WTC11 (cell line): ENCODE measurements around the gene LYPD6B. TPM values are rescaled to one million over a fixed set of nuclear protein-coding genes. Genes with fewer than 3 reads are reported as not detected.

Experiments
- ATAC-seq: fragments of 200-7000 bp; cut with Tn5 transposase; 2 replicates; pipeline ENCODE4 v1.10.0; 2021; ENCODE audit warnings: mild to moderate bottlenecking, moderate library complexity
- CTCF ChIA-PET: fragments of 300-600 bp; sonication (Branson Sonifier 250); formaldehyde crosslinking; loops from one replicate; lab custom pipeline; 2021; ENCODE audit warnings: antibody characterized with exemption; lab: Charles Lee
- POLR2A ChIA-PET: fragments of 350-600 bp; sonication (Branson Sonifier 250); formaldehyde crosslinking; loops from one replicate; lab custom pipeline; 2021; ENCODE audit warnings: antibody characterized with exemption; lab: Charles Lee
- DNase-seq: peaks from one replicate; pipeline ENCODE4 v3.0.0; 2021; ENCODE audit warnings: low spot score
- H3K27ac Mint-ChIP-seq: 2 replicates; pipeline ENCODE4 v1.8.0; 2021; ENCODE audit warnings: mixed read lengths
- H3K27me3 Mint-ChIP-seq: 2 replicates; pipeline ENCODE4 v1.8.0; 2021; ENCODE audit warnings: low read depth, mild to moderate bottlenecking, moderate library complexity, mixed read lengths
- H3K36me3 Mint-ChIP-seq: 2 replicates; pipeline ENCODE4 v1.8.0; 2021; ENCODE audit warnings: mixed read lengths
- H3K4me1 Mint-ChIP-seq: 2 replicates; pipeline ENCODE4 v1.8.0; 2022; ENCODE audit warnings: mixed read lengths
- H3K4me3 Mint-ChIP-seq: 2 replicates; pipeline ENCODE4 v1.8.0; 2021; ENCODE audit warnings: mild to moderate bottlenecking, moderate library complexity, mixed read lengths
- H3K9me3 Mint-ChIP-seq: 2 replicates; pipeline ENCODE4 v1.8.0; 2021; ENCODE audit warnings: mixed read lengths
- ARID4B ChIP-seq: sonication (generic); formaldehyde crosslinking; IDR thresholded peaks from 2 replicates; pipeline ENCODE4 v1.8.0; 2023; ENCODE audit warnings: missing genetic modification reagents, mild to moderate bottlenecking, borderline replicate concordance
- ATF2 ChIP-seq: sonication (generic); formaldehyde crosslinking; IDR thresholded peaks from 2 replicates; pipeline ENCODE4 v1.8.1; 2022; ENCODE audit warnings: low read depth, missing genetic modification reagents, borderline replicate concordance
- CTCF ChIP-seq: fragments of 200-600 bp; IDR thresholded peaks from 2 replicates; pipeline ENCODE4 v1.8.0; 2022; ENCODE audit warnings: antibody characterized with exemption
- FOXJ3 ChIP-seq: sonication (generic); formaldehyde crosslinking; IDR thresholded peaks from 2 replicates; pipeline ENCODE4 v1.9.0; 2021; ENCODE audit warnings: missing genetic modification reagents, mild to moderate bottlenecking, borderline replicate concordance
- IRF2 ChIP-seq: sonication (generic); formaldehyde crosslinking; IDR thresholded peaks from 2 replicates; pipeline ENCODE4 v1.8.0; 2022; ENCODE audit warnings: low read depth, missing genetic modification reagents, borderline replicate concordance
- ZMAT4 ChIP-seq: fragments of 250-450 bp; sonication (Bioruptor Pico); IDR thresholded peaks from 2 replicates; pipeline ENCODE4 v1.9.0; 2021; ENCODE audit warnings: mild to moderate bottlenecking
- ZNF232 ChIP-seq: sonication (generic); formaldehyde crosslinking; IDR thresholded peaks from 2 replicates; pipeline ENCODE4 v1.8.0; 2022; ENCODE audit warnings: mild to moderate bottlenecking, missing genetic modification reagents
- total RNA-seq: library from RNA; stranded (reverse); gene quantifications from 3 replicates; pipeline ENCODE4 v1.2.3, GENCODE V29; 2021
- TF ChIP-seq, protein P1 (sequence below): sonication (generic); formaldehyde crosslinking; IDR thresholded peaks from 2 replicates; pipeline ENCODE4 v1.8.0; 2022; ENCODE audit warnings: mild to moderate bottlenecking, missing genetic modification reagents
- TF ChIP-seq, protein P2 (sequence below): sonication (generic); formaldehyde crosslinking; IDR thresholded peaks from 2 replicates; pipeline ENCODE4 v1.8.1; 2022; ENCODE audit warnings: mild to moderate bottlenecking, missing genetic modification reagents, moderate library complexity, borderline replicate concordance

The LYPD6B gene
- total RNA-seq, 1 experiment from 2014 or later = 1.6 TPM

DNA sequence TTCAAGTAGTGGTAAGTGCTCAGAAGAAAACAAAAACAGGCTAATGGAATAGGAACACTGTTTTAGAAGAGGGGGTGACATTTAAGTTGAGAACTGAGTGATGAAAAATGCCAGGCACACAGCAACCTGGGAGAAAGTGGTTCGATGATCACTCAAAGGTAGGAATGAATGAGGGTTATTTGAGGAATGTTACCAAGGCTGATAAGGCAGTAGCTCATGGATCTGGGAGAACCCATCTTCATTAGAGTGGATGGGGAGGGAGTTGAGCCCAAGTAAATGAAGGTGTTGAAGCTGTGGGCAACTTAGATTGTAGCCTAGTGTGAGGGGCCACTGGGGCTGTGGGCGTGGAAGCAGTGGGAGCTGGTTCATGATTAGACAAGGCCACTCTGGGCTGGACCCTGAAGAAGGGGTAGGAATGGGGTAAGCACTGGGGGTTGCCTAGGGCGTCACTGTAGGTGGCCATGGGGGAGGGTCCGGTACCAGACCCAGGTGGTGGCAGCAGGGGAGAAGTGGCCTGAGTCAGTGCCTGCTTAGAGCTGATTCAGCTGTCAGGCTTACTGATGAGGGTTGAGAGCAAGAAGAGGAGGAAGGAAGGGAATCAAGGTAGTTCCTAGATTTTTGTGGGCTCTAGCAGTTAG is 22.5 kb upstream of the LYPD6B start:
- no peak overlapping the region for H3K4me3 Mint-ChIP-seq
- H3K27me3 Mint-ChIP-seq = no peaks in the 10 kb centered on the region
- ATAC-seq (no peak), DNase-seq (no peak)
- CTCF ChIA-PET = interaction anchor here (1.0 to 6.5 kb wide), 10 partner anchors 15 to 558 kb away, joined by 3 to 104 read pairs (median 6); partner anchors contain the start of genes LYPD6 and LYPD6B
- POLR2A ChIA-PET = no interaction called here
- TF ChIP-seq ZNF232 (CRISPR knock-in tag) (no peak), IRF2 (CRISPR knock-in tag) (no peak), ARID4B (CRISPR knock-in tag) (no peak), FOXJ3 (CRISPR knock-in tag) (no peak), ATF2 (CRISPR knock-in tag) (no peak)
- TF ChIP-seq, protein P1, sequence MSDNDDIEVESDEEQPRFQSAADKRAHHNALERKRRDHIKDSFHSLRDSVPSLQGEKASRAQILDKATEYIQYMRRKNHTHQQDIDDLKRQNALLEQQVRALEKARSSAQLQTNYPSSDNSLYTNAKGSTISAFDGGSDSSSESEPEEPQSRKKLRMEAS = no peak
- TF ChIP-seq, protein P2, sequence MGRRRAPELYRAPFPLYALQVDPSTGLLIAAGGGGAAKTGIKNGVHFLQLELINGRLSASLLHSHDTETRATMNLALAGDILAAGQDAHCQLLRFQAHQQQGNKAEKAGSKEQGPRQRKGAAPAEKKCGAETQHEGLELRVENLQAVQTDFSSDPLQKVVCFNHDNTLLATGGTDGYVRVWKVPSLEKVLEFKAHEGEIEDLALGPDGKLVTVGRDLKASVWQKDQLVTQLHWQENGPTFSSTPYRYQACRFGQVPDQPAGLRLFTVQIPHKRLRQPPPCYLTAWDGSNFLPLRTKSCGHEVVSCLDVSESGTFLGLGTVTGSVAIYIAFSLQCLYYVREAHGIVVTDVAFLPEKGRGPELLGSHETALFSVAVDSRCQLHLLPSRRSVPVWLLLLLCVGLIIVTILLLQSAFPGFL = no peak
- peaks cover 39% of the 10 kb centered on the region for H3K36me3 Mint-ChIP-seq
- no peaks in the 10 kb centered on the region for H3K9me3 Mint-ChIP-seq
- H3K4me1 Mint-ChIP-seq = peaks cover 13% of the 10 kb centered on the region
- H3K27ac Mint-ChIP-seq = no peak overlapping the region

DNA sequence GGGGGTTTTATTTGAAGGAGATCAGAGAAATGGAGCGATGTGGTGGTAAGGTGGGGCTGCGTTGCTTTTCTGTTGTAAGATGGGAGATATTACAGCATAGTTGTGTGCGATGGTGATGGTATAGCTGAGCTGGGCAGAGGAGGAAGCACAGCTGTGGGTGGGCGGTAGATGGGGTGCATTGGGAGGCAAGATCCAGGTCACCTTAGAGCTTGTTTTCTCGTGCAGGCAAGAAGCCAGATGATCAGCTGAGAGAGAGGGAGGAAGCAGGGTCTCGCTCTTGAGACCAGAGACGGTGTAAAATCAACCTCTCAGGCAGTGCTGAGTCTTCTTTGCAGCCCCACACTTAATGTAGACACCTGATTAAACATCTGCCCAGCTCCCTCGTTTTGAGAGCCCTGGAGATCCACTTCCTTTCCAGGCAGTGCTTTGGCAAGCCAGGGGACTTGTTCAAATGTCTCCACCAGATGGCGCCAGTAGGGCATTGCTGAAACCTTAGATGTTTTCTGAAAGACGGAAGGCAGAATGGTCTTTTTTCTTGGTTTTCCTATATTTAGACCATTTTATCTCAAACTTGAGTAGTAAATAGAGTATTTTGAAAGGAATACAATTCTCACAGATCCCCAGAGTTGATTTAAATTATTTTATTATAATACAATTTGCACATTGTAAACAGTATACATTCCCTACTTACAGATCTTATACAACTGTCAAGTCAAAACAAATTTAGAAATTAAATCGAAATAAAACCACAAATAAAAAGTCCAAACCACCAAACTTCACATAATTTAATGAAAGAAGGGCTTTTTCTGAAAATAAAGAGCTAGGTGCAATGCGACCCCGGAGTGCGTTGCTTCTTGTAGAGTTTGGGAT is 21.1 kb upstream of the LYPD6B start:
- POLR2A ChIA-PET = no interaction called here
- CTCF ChIA-PET = interaction anchor here (0.5 to 6.5 kb wide), 61 partner anchors 8 to 1072 kb away, joined by 3 to 104 read pairs (median 3); partner anchors contain the start of genes LYPD6 and LYPD6B
- DNase-seq = peak; percentile 85
- TF ChIP-seq ZMAT4 (CRISPR knock-in tag) = no peak
- peak; percentile 75 for TF ChIP-seq CTCF
- peaks cover 13% of the 10 kb centered on the region for H3K4me1 Mint-ChIP-seq
- no peaks in the 10 kb centered on the region for H3K27me3 Mint-ChIP-seq
- H3K9me3 Mint-ChIP-seq = no peaks in the 10 kb centered on the region
- peaks cover 30% of the 10 kb centered on the region for H3K36me3 Mint-ChIP-seq
- H3K27ac Mint-ChIP-seq = peak overlapping the region; percentile 68; the same call in 1 of the 2 replicates
- ATAC-seq = peak; percentile 85
- no peak overlapping the region for H3K4me3 Mint-ChIP-seq
